HG03378 (cell line): ENCODE results near the gene C5orf58.

ENCODE experiments used
- ATAC-seq: cut with Tn5 transposase; IDR thresholded peaks from one replicate; pipeline ENCODE4 v1.9.1; 2021; ENCODE audit warnings: mild to moderate bottlenecking, moderate library complexity; ENCODE audit not compliant: unreplicated experiment

The C5orf58 gene

GRCh38 chr5:170232786-170233185 is at the start of gene C5orf58:
TSS of gene C5orf58 (plus strand) at chr5:170232985. CDS start at chr5:170234977, 1,992 bp downstream.
- ATAC-seq, result no peak

GRCh38 chr5:170183816-170184687 is 48.7 kb upstream of the C5orf58 start:
- peak; percentile 79 for ATAC-seq

- ATAC-seq, result no peak
Observed at GRCh38 chr5:170184737-170185136, 48.0 kb upstream of the C5orf58 start.

- no peak for ATAC-seq
Observed at GRCh38 chr5:170186156-170186555, 46.6 kb upstream of the C5orf58 start.

GRCh38 chr5:170186856-170187255 is 45.9 kb upstream of the C5orf58 start:
- ATAC-seq, result no peak

- ATAC-seq, result no peak
Observed at GRCh38 chr5:170190436-170191134, 42.2 kb upstream of the C5orf58 start.

- no peak for ATAC-seq
Observed at GRCh38 chr5:170192829-170193228, 40.0 kb upstream of the C5orf58 start.

GRCh38 chr5:170195961-170196360 is 36.8 kb upstream of the C5orf58 start:
- ATAC-seq, result no peak

- ATAC-seq, result no peak
Observed at GRCh38 chr5:170200876-170201275, 31.9 kb upstream of the C5orf58 start.

GRCh38 chr5:170201311-170201710 is 31.5 kb upstream of the C5orf58 start:
- no peak for ATAC-seq

- no peak for ATAC-seq
Observed at GRCh38 chr5:170202117-170202516, 30.7 kb upstream of the C5orf58 start.

GRCh38 chr5:170204202-170204601 is 28.6 kb upstream of the C5orf58 start:
- ATAC-seq, result no peak

- no peak for ATAC-seq
Observed at GRCh38 chr5:170206216-170206615, 26.6 kb upstream of the C5orf58 start.

GRCh38 chr5:170206958-170207357 is 25.8 kb upstream of the C5orf58 start:
- ATAC-seq, result no peak

- ATAC-seq, result no peak
Observed at GRCh38 chr5:170211575-170212334, 21.0 kb upstream of the C5orf58 start.

- no peak for ATAC-seq
Observed at GRCh38 chr5:170216257-170216864, 16.4 kb upstream of the C5orf58 start.

GRCh38 chr5:170217831-170218230 is 15.0 kb upstream of the C5orf58 start:
- no peak for ATAC-seq

GRCh38 chr5:170218726-170219125 is 14.1 kb upstream of the C5orf58 start:
- ATAC-seq, result no peak

GRCh38 chr5:170219615-170220014 is 13.2 kb upstream of the C5orf58 start:
- no peak for ATAC-seq

- no peak for ATAC-seq
Observed at GRCh38 chr5:170220191-170220590, 12.6 kb upstream of the C5orf58 start.

- no peak for ATAC-seq
Observed at GRCh38 chr5:170221327-170221741, 11.5 kb upstream of the C5orf58 start.
